Cardiac fibroblast (primary cell): ENCODE data around the gene SLCO1B1.

ENCODE experiments used
- DNase-seq, 2 donors: peaks; one replicate each; pipeline versions ENCODE4 v3.0.0 to v3.0.0-alpha.2; 2010; ENCODE audit warnings: low read depth in 2 of 2
- H3K4me3 ChIP-seq, 2 donors: replicated peaks in 1 of 2; 1 replicate in 1 of 2; 2 replicates in 1 of 2; pipeline ENCODE4 v1.5.1; 2011; ENCODE audit warnings: low read depth in 2 of 2, low read length in 2 of 2, mild to moderate bottlenecking in 2 of 2, moderate library complexity in 1 of 2
- TF ChIP-seq, protein P1 (sequence below): IDR thresholded peaks from one replicate; pipeline ENCODE4 v1.5.1; 2011; ENCODE audit warnings: low read depth, mild to moderate bottlenecking, low read length, inconsistent platforms

Gene SLCO1B1

DNA sequence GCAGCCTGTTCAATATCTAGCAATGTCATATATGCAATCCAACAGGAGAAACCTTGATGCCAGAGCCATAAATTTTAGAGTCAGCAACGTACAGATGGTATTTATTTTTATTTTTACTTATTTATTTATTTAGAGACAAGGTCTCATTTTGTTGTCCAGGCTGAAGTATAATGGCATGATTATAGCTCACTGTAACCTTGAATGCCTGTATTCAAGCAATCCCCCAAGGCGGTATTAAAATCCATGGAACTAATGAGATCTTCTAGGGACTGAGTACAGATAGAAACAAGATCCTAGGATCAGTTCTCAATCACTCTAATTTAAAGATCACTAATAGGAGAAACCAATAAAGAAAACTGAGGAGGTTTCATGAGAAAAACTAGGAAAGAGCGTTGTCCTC is 89.3 kb downstream of the SLCO1B1 start:
- H3K4me3 ChIP-seq: no peak overlapping the region
- TF ChIP-seq, protein P1, sequence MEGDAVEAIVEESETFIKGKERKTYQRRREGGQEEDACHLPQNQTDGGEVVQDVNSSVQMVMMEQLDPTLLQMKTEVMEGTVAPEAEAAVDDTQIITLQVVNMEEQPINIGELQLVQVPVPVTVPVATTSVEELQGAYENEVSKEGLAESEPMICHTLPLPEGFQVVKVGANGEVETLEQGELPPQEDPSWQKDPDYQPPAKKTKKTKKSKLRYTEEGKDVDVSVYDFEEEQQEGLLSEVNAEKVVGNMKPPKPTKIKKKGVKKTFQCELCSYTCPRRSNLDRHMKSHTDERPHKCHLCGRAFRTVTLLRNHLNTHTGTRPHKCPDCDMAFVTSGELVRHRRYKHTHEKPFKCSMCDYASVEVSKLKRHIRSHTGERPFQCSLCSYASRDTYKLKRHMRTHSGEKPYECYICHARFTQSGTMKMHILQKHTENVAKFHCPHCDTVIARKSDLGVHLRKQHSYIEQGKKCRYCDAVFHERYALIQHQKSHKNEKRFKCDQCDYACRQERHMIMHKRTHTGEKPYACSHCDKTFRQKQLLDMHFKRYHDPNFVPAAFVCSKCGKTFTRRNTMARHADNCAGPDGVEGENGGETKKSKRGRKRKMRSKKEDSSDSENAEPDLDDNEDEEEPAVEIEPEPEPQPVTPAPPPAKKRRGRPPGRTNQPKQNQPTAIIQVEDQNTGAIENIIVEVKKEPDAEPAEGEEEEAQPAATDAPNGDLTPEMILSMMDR: no peak
- DNase-seq: no peak

DNA sequence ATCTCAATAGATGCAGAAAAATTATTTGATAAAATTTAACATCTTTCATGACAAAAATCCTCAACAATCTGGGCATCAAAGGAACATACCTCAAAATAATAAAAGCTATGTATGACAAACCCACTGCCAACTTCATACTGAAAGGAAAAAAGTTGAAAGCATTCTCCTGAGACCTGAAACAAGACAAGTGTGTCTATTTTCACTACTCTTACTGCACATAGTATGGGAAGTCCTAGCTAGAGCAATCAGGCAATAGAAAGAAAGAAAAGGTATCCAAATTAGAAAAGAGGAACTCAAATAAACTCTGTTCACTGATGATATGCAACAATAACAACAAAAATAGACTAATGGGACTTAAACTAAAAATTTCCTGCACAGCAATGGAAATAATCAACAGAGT is 90.1 kb downstream of the SLCO1B1 start:
- DNase-seq: no peak
- H3K4me3 ChIP-seq: no peak overlapping the region
- TF ChIP-seq, protein P1: no peak

DNA sequence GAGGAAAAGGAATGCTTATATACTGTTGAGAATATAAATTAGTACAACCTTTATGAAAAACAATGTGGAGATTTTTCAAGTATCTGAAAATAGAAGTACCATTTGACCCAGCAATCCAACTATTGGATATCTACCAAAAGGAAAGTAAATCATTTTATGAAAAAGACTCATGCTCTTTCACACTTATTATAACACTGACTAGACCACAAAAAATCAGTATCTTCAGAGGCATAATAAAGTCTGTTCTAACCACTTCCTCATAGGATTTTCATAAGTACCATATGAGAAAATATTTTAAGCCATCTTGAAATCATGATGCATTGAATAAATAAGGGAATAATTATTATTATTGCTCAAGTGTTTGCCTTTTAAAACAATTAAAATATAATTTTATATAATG is 90.8 kb downstream of the SLCO1B1 start:
- H3K4me3 ChIP-seq: no peak overlapping the region
- TF ChIP-seq, protein P1: no peak
- no peak for DNase-seq

DNA sequence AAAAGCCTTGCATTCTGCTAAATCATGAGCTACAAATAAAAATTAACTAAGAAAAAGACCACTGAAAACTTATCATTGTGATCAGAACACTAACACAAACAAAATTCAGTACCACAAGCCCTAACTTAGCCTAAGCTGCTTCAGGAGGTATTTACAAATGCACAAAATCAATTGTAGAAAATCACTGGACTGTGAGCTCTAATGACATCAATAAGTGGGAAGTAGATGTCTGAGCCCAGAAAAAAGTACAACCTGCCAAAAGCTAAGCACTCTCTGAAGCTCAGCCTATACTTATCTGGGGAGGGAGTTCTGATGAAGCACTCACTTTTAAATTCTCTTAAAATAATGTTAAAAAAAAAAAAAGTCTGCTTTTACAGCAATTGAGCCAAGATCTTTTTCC is 92.9 kb downstream of the SLCO1B1 start:
- TF ChIP-seq, protein P1: no peak
- no peak for DNase-seq

DNA sequence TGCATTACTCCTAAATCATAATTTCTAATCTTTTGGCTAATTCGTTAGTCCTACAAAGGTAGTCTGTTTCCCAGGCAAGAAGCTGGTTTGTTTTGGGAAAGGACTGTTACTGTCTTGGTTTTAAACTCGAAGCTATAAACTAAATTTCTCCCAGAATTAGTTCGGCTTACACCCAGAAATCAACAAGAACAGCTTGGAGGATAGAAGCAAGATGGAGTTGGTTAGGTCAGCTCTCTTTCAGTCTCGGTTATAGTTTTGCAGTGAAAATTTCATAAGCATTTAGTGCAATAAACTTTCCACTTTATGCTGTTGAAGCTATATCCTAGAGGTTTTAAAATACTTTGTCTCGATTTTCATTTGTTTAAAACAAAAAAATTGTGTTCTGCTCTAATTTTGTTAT is 103.4 kb downstream of the SLCO1B1 start:
- H3K4me3 ChIP-seq: no peak overlapping the region
- DNase-seq: no peak
- TF ChIP-seq, protein P1: no peak

More for the DNA sequence above, 92.9 kb downstream of the SLCO1B1 start:
- no peak overlapping the region for H3K4me3 ChIP-seq

DNA sequence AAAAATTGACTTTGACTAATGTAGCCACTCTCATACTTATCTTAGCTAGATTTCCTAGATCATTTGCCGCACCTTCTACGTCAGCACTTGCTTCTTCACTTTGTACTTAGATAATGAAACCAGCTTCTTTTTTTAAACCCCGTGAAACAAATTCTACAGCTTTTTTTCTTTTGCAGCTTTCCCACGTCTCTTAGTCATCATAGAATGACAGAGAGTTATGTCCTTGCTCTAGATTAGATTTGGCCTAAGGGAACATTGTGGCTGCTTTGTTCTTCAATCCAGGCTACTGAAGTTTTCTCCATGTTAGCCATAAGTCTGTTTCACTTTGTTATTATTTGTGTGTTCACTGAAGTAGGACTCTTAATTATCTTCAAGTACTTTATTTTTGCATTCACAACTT is 108.9 kb downstream of the SLCO1B1 start:
- TF ChIP-seq, protein P1: no peak
- no peak overlapping the region for H3K4me3 ChIP-seq
- peak in 1 of 2 donors; percentile 24 for DNase-seq

DNA sequence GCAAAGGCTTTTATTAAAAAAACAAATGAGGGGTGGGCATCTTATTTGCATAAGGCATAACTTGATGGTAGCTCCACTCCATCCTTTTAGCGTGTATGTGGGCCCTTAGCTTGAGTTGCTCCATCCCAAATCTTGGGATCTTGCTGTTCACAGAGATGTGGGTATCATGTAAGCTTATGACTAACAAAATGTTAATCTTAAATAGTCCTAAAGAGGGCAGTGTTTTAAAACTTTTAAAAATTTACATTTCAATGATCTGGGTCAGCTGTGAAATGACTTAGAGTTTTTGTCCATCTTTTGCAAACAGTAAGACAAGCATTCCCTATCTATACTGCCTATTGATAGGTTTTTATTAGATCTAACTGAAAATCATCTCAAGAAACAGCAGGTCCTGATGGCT is 117.7 kb downstream of the SLCO1B1 start:
- DNase-seq: peak; percentile 3 to 45
- H3K4me3 ChIP-seq: no peak overlapping the region
- TF ChIP-seq, protein P1: peak; percentile 13
